OCI-LY7 (cell line): Measurements from ENCODE around the gene DDN.

ENCODE experiments used
- CTCF ChIP-seq: fragments of 200-600 bp; sonication (generic); conservative IDR thresholded peaks from 2 replicates; pipeline ENCODE4 v1.5.1; 2014; ENCODE audit warnings: mild to moderate bottlenecking, antibody characterized with exemption, low read length, moderate library complexity, mixed read lengths
- EZH2phosphoT487 ChIP-seq: fragments of 200-600 bp; sonication (generic); IDR thresholded peaks from 2 replicates; pipeline ENCODE4 v1.6.1; 2018; ENCODE audit warnings: low read depth, borderline replicate concordance, mild to moderate bottlenecking, mixed run types, antibody characterized with exemption, low read length, moderate library complexity, mixed read lengths

- TF ChIP-seq CTCF (peak; percentile 51), EZH2phosphoT487 (no peak)
Observed at GRCh38 chr12:48978291-48978740, 20.9 kb downstream of the DDN start, which contains the start of gene WNT1.
